ENCODE results near the gene CLEC16A.

GRCh38 chr16:11032922-11033291, 88.5 kb downstream of the CLEC16A start:
- no peak for TF ChIP-seq RAD21 (IDR thresholded peaks at IDR 0.05; ENCODE audit: low read depth)
- no peak for TF ChIP-seq TEAD4 (IDR thresholded peaks at IDR 0.05)
- TF ChIP-seq EGR1 (IDR thresholded peaks at IDR 0.05): no peak
- no peak for TF ChIP-seq CREB1 (IDR thresholded peaks at IDR 0.05; ENCODE audit: low read depth)
- TF ChIP-seq ZBTB7A (IDR thresholded peaks at IDR 0.05; ENCODE audit: low read depth): no peak
- TF ChIP-seq TAF1 (IDR thresholded peaks at IDR 0.05; ENCODE audit: low read depth): no peak
- TF ChIP-seq YY1 (IDR thresholded peaks at IDR 0.05; ENCODE audit: low read depth): no peak
